IMR-90 (cell line): Measurements from ENCODE around the gene MARCHF2. TPM values are rescaled to one million over a fixed set of nuclear protein-coding genes. Genes with fewer than 3 reads are reported as not detected.

Experiments used
- ATAC-seq: fragments of 200-7000 bp; cut with Tn5 transposase; 2 replicates; pipeline ENCODE4 v1.9.1; 2020; ENCODE audit warnings: low read depth, mild to moderate bottlenecking, moderate library complexity
- BruUV-seq: library from RNA; stranded (reverse); fragments of 400-500 nt; replicated peaks from 2 replicates; lab custom pipeline; 2021; lab: Mats Ljungman, UMichigan
- CTCF ChIA-PET: fragments of 300-600 bp; formaldehyde crosslinking; extraction: SDS; loops from one replicate; lab custom pipeline; 2021; ENCODE audit warnings: antibody characterized with exemption; lab: Yijun Ruan, JAX
- POLR2A ChIA-PET: fragments of 300-600 bp; sonication (Branson Sonifier 250); formaldehyde crosslinking; loops from one replicate; lab custom pipeline; 2022; ENCODE audit warnings: antibody characterized with exemption; ENCODE audit not compliant: unreplicated experiment; lab: Charles Lee
- DNase-seq: peaks from one replicate; pipeline ENCODE4 v3.0.0; 2013
- H2AFZ ChIP-seq: replicated peaks from 2 replicates; pipeline ENCODE3; 2013; ENCODE audit warnings: low read length, mild to moderate bottlenecking; ENCODE audit not compliant: poor library complexity
- H2AK5ac ChIP-seq: 2 replicates; pipeline ENCODE4 v1.6.1; 2013; ENCODE audit warnings: low read depth, low read length, inconsistent platforms
- H2AK9ac ChIP-seq: replicated peaks from 2 replicates; pipeline ENCODE3; 2013; ENCODE audit warnings: mild to moderate bottlenecking, low read depth, low read length, moderate library complexity; ENCODE audit not compliant: poor library complexity
- H2BK120ac ChIP-seq: 2 replicates; pipeline ENCODE4 v1.6.1; 2013; ENCODE audit warnings: low read depth, low read length, inconsistent platforms
- H2BK15ac ChIP-seq: 3 replicates; pipeline ENCODE4 v1.6.1; 2013; ENCODE audit warnings: low read depth, low read length, inconsistent platforms
- H2BK20ac ChIP-seq: 2 replicates; pipeline ENCODE4 v1.6.1; 2013; ENCODE audit warnings: low read depth, mild to moderate bottlenecking, inconsistent platforms, low read length, moderate library complexity
- H2BK5ac ChIP-seq: 2 replicates; pipeline ENCODE4 v1.6.1; 2013; ENCODE audit warnings: mild to moderate bottlenecking, low read depth, low read length, inconsistent platforms; ENCODE audit not compliant: poor library complexity, severe bottlenecking
- H3K14ac ChIP-seq: replicated peaks from 2 replicates; pipeline ENCODE4 v1.6.1; 2013; ENCODE audit warnings: low read depth, low read length, inconsistent platforms
- H3K18ac ChIP-seq: 2 replicates; pipeline ENCODE4 v1.6.1; 2013; ENCODE audit warnings: low read depth, low read length, control low read depth
- H3K23ac ChIP-seq: 2 replicates; pipeline ENCODE4 v1.6.1; 2013; ENCODE audit warnings: low read depth, low read length, inconsistent platforms
- H3K27ac ChIP-seq: 2 replicates; pipeline ENCODE4 v1.5.1; 2013; ENCODE audit warnings: mild to moderate bottlenecking, control low read depth, low read length; ENCODE audit not compliant: insufficient read depth
- H3K27me3 ChIP-seq: 2 replicates; pipeline ENCODE4 v1.6.1; 2013; ENCODE audit warnings: low read length; ENCODE audit not compliant: control insufficient read depth, insufficient read depth
- H3K36me3 ChIP-seq: 2 replicates; pipeline ENCODE4 v1.6.1; 2013; ENCODE audit warnings: low read length, mixed read lengths; ENCODE audit not compliant: control insufficient read depth, insufficient read depth
- H3K4ac ChIP-seq: 2 replicates; pipeline ENCODE4 v1.6.1; 2013; ENCODE audit warnings: low read depth, low read length, inconsistent platforms
- H3K4me1 ChIP-seq: 2 replicates; pipeline ENCODE4 v1.6.1; 2013; ENCODE audit warnings: low read length, mixed read lengths; ENCODE audit not compliant: control insufficient read depth, insufficient read depth
- H3K4me2 ChIP-seq: 2 replicates; pipeline ENCODE4 v1.6.1; 2013; ENCODE audit warnings: low read depth, mild to moderate bottlenecking, control low read depth, low read length, moderate library complexity
- H3K4me3 ChIP-seq: 2 replicates; pipeline ENCODE4 v1.5.1; 2013; ENCODE audit warnings: low read depth, mild to moderate bottlenecking, control low read depth, low read length, moderate library complexity; ENCODE audit not compliant: insufficient read depth
- H3K56ac ChIP-seq: 2 replicates; pipeline ENCODE4 v1.6.1; 2013; ENCODE audit warnings: low read length, inconsistent platforms; ENCODE audit not compliant: insufficient read depth; ENCODE audit errors: extremely low read depth
- H3K79me1 ChIP-seq, 2 experiments: 2 replicates each; pipeline ENCODE4 v1.6.1; 2013; ENCODE audit warnings: low read length in 2 of 2, inconsistent platforms in 1 of 2, low read depth in 1 of 2
- H3K9ac ChIP-seq: 2 replicates; pipeline ENCODE4 v1.6.1; 2013; ENCODE audit warnings: low read depth, low read length, control low read depth
- H3K9me1 ChIP-seq: 2 replicates; pipeline ENCODE4 v1.6.1; 2013; ENCODE audit warnings: low read length, inconsistent platforms; ENCODE audit not compliant: insufficient read depth
- H3K9me3 ChIP-seq: 2 replicates; pipeline ENCODE4 v1.6.1; 2013; ENCODE audit warnings: low read length; ENCODE audit not compliant: control insufficient read depth, insufficient read depth
- H4K20me1 ChIP-seq: 2 replicates; pipeline ENCODE4 v1.6.1; 2013; ENCODE audit warnings: low read length, inconsistent platforms; ENCODE audit not compliant: insufficient read depth
- H4K5ac ChIP-seq: 2 replicates; pipeline ENCODE4 v1.6.1; 2013; ENCODE audit warnings: mild to moderate bottlenecking, low read depth, low read length, control low read depth
- H4K8ac ChIP-seq, 2 experiments: 2 replicates each; pipeline ENCODE4 v1.6.1; 2013; ENCODE audit warnings: low read depth in 2 of 2, low read length in 2 of 2, control low read depth in 1 of 2, inconsistent platforms in 1 of 2
- H4K91ac ChIP-seq: 2 replicates; pipeline ENCODE4 v1.6.1; 2013; ENCODE audit warnings: low read depth, low read length, inconsistent platforms; ENCODE audit not compliant: insufficient read depth
- BHLHE40 ChIP-seq: fragments of 150-350 bp; IDR thresholded peaks from 2 replicates; pipeline ENCODE4 v1.6.1; 2016; ENCODE audit warnings: mild to moderate bottlenecking, low read depth, low read length
- CEBPB ChIP-seq: IDR thresholded peaks from 2 replicates; pipeline ENCODE4 v1.6.1; 2012; ENCODE audit warnings: low read depth, low read length, improper control_type of control experiment
- RAD21 ChIP-seq: IDR thresholded peaks from 2 replicates; pipeline ENCODE4 v1.6.1; 2012; ENCODE audit warnings: low read length, improper control_type of control experiment
- SMC3 ChIP-seq: fragments of 150-350 bp; IDR thresholded peaks from 2 replicates; pipeline ENCODE4 v1.6.1; 2016; ENCODE audit warnings: low read depth, mild to moderate bottlenecking, antibody characterized with exemption, low read length, moderate library complexity
- WGBS, 2 experiments: methylation state at CpG; one replicate each; pipeline versions ENCODE4 v1.1.5 to v1.1.7; 2013; ENCODE audit warnings: missing lambda C conversion rate in 2 of 2; ENCODE audit not compliant: insufficient read length in 1 of 2; ENCODE audit errors: extremely low coverage in 2 of 2; 5-methylcytosine and 5-hydroxymethylcytosine counted together
- dilution Hi-C: fragments of 300-500 bp; cut with HindIII; formaldehyde crosslinking; loops from one replicate; pipeline ENCODE4 v1.14.3; 2018; ENCODE audit warnings: low sequenced_read_pairs; ENCODE audit not compliant: unreplicated experiment
- in situ Hi-C: fragments of 300-500 bp; cut with MboI; formaldehyde crosslinking; loops from 3 replicates; pipeline ENCODE4 v1.14.3; 2019; ENCODE audit warnings: low sequenced_read_pairs, inconsistent platforms, mixed read lengths
- intact Hi-C: fragments of 100-400 bp; cut with micrococcal nuclease; formaldehyde crosslinking; loops from 2 replicates; pipeline ENCODE4 v1.10.0; 2022
- polyA plus RNA-seq, 3 experiments: library from polyadenylated mRNA; depleted of rRNA; stranded (reverse); fragments of >200 nt; gene quantifications; 2 replicates each; pipeline ENCODE4 v1.2.3, GENCODE V29; 2012; ENCODE audit warnings: low replicate concordance in 1 of 3
- total RNA-seq: library from RNA; depleted of rRNA; stranded (reverse); fragments of >200 nt; gene quantifications from 2 replicates; pipeline ENCODE4 v1.2.3, GENCODE V29; 2012
- TF ChIP-seq, protein P1 (sequence below): fragments of 150-350 bp; IDR thresholded peaks from 2 replicates; pipeline ENCODE4 v1.6.1; 2017; ENCODE audit warnings: mild to moderate bottlenecking, antibody characterized with exemption, low read length, low read depth

Gene MARCHF2
- total and polyA plus RNA-seq, 2 of the 4 experiments (the other 2 are of a cell fraction): 33.8 to 58.8 TPM

DNA sequence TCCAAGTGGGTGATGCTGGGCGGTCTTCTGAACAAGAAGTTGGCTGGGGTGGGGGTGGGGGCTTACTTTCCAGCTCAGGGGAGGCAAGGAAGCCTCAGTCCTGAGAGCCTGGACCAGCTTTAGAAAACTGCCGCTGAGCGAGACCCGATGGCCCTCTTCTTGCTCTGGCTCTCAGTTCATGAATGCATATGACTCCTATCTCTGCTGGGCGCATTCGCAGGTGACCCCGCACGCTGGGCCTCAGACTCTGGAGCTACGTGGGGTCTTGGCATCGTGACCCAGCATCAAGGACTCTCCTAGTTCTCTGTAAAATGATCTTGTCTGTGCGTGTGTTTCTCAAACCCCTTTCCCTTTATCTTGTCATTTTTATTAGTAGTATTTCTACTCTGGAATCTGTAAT lies 69.6 kb downstream of the MARCHF2 start:
- intact Hi-C loops (no loop called here), dilution Hi-C loops (no loop called here), in situ Hi-C loops (no loop called here)
- no peak overlapping the region for H3K14ac ChIP-seq
- no peak for ATAC-seq
- H4K8ac ChIP-seq: no peak overlapping the region
- H3K4me3 ChIP-seq: no peak overlapping the region
- no peak overlapping the region for H2AK9ac ChIP-seq
- no peak overlapping the region for H2AFZ ChIP-seq
- no peak overlapping the region for H3K18ac ChIP-seq
- H2BK15ac ChIP-seq: no peak overlapping the region
- H3K27ac ChIP-seq: no peak overlapping the region
- no peaks in the 10 kb centered on the region for H3K9me3 ChIP-seq
- no TSS peak for BruUV-seq
- no peak overlapping the region for H2BK20ac ChIP-seq
- H3K36me3 ChIP-seq: peaks cover 63% of the 10 kb centered on the region
- POLR2A ChIA-PET: no interaction called here
- no peaks in the 10 kb centered on the region for H3K27me3 ChIP-seq
- H4K20me1 ChIP-seq: peaks cover 83% of the 10 kb centered on the region
- H3K4ac ChIP-seq: no peak overlapping the region
- no peak overlapping the region for H3K56ac ChIP-seq
- H3K23ac ChIP-seq: no peak overlapping the region
- H4K91ac ChIP-seq: no peak overlapping the region
- 91% methylated on average over 1 of the region's 11 CpGs; no CpG with 5 or more reads in 1 of the 2 experiments for WGBS, 2 experiments
- CTCF ChIA-PET: no interaction called here
- H3K79me1 ChIP-seq: peaks cover 33 to 87% of the 10 kb centered on the region in 2 experiments
- no peak overlapping the region for H2BK120ac ChIP-seq
- H3K9me1 ChIP-seq: peaks cover 18% of the 10 kb centered on the region
- no peak for DNase-seq
- no peak overlapping the region for H3K4me2 ChIP-seq
- no peak overlapping the region for H3K9ac ChIP-seq
- TF ChIP-seq CEBPB (no peak), BHLHE40 (no peak), SMC3 (no peak), RAD21 (no peak)
- TF ChIP-seq, protein P1, sequence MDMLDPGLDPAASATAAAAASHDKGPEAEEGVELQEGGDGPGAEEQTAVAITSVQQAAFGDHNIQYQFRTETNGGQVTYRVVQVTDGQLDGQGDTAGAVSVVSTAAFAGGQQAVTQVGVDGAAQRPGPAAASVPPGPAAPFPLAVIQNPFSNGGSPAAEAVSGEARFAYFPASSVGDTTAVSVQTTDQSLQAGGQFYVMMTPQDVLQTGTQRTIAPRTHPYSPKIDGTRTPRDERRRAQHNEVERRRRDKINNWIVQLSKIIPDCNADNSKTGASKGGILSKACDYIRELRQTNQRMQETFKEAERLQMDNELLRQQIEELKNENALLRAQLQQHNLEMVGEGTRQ: no peak
- H2AK5ac ChIP-seq: no peak overlapping the region
- no peak overlapping the region for H4K5ac ChIP-seq
- no peak overlapping the region for H2BK5ac ChIP-seq
- H3K4me1 ChIP-seq: peaks cover 3% of the 10 kb centered on the region
